Measurements from ENCODE around the gene MIPEP.

MIPEP gene

GRCh38 chr13:23876265-23876664 lies 12.9 kb downstream of the MIPEP start:
- no peak overlapping the region for H3K27ac Mint-ChIP-seq
- no peak for DNase-seq
- H3K27me3 Mint-ChIP-seq (ENCODE audit: low read depth, poor library complexity), result no peaks in the 10 kb centered on the region
- peak; percentile 37 for TF ChIP-seq CTCF (IDR thresholded peaks at IDR 0.05)
- peaks cover 2% of the 10 kb centered on the region for H3K4me1 Mint-ChIP-seq
- H3K36me3 Mint-ChIP-seq (ENCODE audit: low read depth), result peaks cover 15% of the 10 kb centered on the region
- no peak overlapping the region for H3K4me3 Mint-ChIP-seq
- H3K9me3 Mint-ChIP-seq, result no peaks in the 10 kb centered on the region

- DNase-seq, result no peak
- no peaks in the 10 kb centered on the region for H3K36me3 Mint-ChIP-seq (ENCODE audit: low read depth)
- no peak overlapping the region for H3K27ac Mint-ChIP-seq
- peak; percentile 55 for TF ChIP-seq CTCF (IDR thresholded peaks at IDR 0.05)
- H3K4me3 Mint-ChIP-seq, result no peak overlapping the region
- no peaks in the 10 kb centered on the region for H3K9me3 Mint-ChIP-seq
- peaks cover 6% of the 10 kb centered on the region for H3K4me1 Mint-ChIP-seq
- H3K27me3 Mint-ChIP-seq (ENCODE audit: low read depth, poor library complexity), result no peaks in the 10 kb centered on the region
Observed at GRCh38 chr13:23871616-23872220, 17.5 kb downstream of the MIPEP start.

- no peak overlapping the region for H3K4me3 Mint-ChIP-seq
- peaks cover 4% of the 10 kb centered on the region for H3K36me3 Mint-ChIP-seq (ENCODE audit: low read depth)
- peaks cover 6% of the 10 kb centered on the region for H3K4me1 Mint-ChIP-seq
- H3K27me3 Mint-ChIP-seq (ENCODE audit: low read depth, poor library complexity), result no peaks in the 10 kb centered on the region
- no peaks in the 10 kb centered on the region for H3K9me3 Mint-ChIP-seq
- no peak for TF ChIP-seq CTCF (IDR thresholded peaks at IDR 0.05)
- no peak for DNase-seq
- no peak overlapping the region for H3K27ac Mint-ChIP-seq
Observed at GRCh38 chr13:23870356-23871140, 18.7 kb downstream of the MIPEP start.

GRCh38 chr13:23868521-23868920 lies 20.7 kb downstream of the MIPEP start:
- Mint-ChIP-seq H3K9me3 (no peaks in the 10 kb centered on the region), H3K4me1 (peaks cover 6% of the 10 kb centered on the region), H3K36me3 (ENCODE audit: low read depth) (peaks cover 4% of the 10 kb centered on the region), H3K4me3 (no peak overlapping the region), H3K27ac (no peak overlapping the region), H3K27me3 (ENCODE audit: low read depth, poor library complexity) (no peaks in the 10 kb centered on the region)
- no peak for TF ChIP-seq CTCF (IDR thresholded peaks at IDR 0.05)
- no peak for DNase-seq

- no peak overlapping the region for H3K27ac Mint-ChIP-seq
- no peak overlapping the region for H3K4me3 Mint-ChIP-seq
- no peak for TF ChIP-seq CTCF (IDR thresholded peaks at IDR 0.05)
- DNase-seq, result no peak
- peaks cover 4% of the 10 kb centered on the region for H3K36me3 Mint-ChIP-seq (ENCODE audit: low read depth)
- no peaks in the 10 kb centered on the region for H3K9me3 Mint-ChIP-seq
- no peaks in the 10 kb centered on the region for H3K27me3 Mint-ChIP-seq (ENCODE audit: low read depth, poor library complexity)
- H3K4me1 Mint-ChIP-seq, result peaks cover 6% of the 10 kb centered on the region
Observed at GRCh38 chr13:23867027-23867491, 22.1 kb downstream of the MIPEP start.

All from nephron progenitor cell (in vitro differentiated cells).